Body of pancreas (tissue), 4 donors: ENCODE data around the gene DOCK4.

Experiments used
- CTCF ChIP-seq, 7 experiments: fragments of 450-650 bp in 4 of 7; fragments of 200-600 bp in 3 of 7; sonication (generic) in 3 of 7; IDR thresholded peaks; one replicate each; pipeline ENCODE4 v1.5.1; 2016 to 2019; ENCODE audit warnings: antibody characterized with exemption in 7 of 7
- POLR2A ChIP-seq, 3 donors: fragments of 450-650 bp; IDR thresholded peaks; one replicate each; pipeline ENCODE4 v1.6.1; 2016; ENCODE audit warnings: antibody characterized with exemption in 3 of 3, mild to moderate bottlenecking in 2 of 3

GRCh38 chr7:111836592-111836991, 369.6 kb downstream of the DOCK4 start:
- TF ChIP-seq POLR2A (IDR thresholded peaks at IDR 0.05) (no peak), CTCF (IDR thresholded peaks at IDR 0.05) (no peak)
